ENCODE results near the gene ITGA4. TPM values are rescaled to one million over a fixed set of nuclear protein-coding genes. Genes with fewer than 3 reads are reported as not detected.

ITGA4 gene
- total and polyA plus RNA-seq, 2 donors (not counting 1 experiment from before 2014, with no cell fraction given), result 69.2 to 169 TPM

- H3K27ac ChIP-seq (ENCODE audit: low read length in 2 of 2), result peak overlapping the region; percentile 93 to 98
- POLR2A ChIA-PET, result no interaction called here
Measured at GRCh38 chr2:181421464-181421863, 35.7 kb upstream of the ITGA4 start.

More at GRCh38 chr2:181421464-181421863, 35.7 kb upstream of the ITGA4 start:
- H3K4me1 ChIP-seq (ENCODE audit: control insufficient read depth in 2 of 2, insufficient read depth in 2 of 2, low read length in 2 of 2), result peaks cover 41 to 42% of the 10 kb centered on the region in 2 donors
- no peaks in the 10 kb centered on the region for H3K36me3 ChIP-seq (replicated peaks in 1 of 2; ENCODE audit: control extremely low read depth in 1 of 2, control insufficient read depth in 1 of 2, extremely low read depth in 1 of 2, insufficient read depth in 2 of 2, low read length in 1 of 2)
- no peak overlapping the region for H3K4me3 ChIP-seq (ENCODE audit: control extremely low read depth in 1 of 5, extremely low read depth in 1 of 5, insufficient read depth in 1 of 5, low read depth in 2 of 5, low read length in 4 of 5)
- TF ChIP-seq EZH2 (IDR thresholded peaks at IDR 0.05; ENCODE audit: borderline replicate concordance, insufficient read depth, low read depth, low read length, poor library complexity, severe bottlenecking) (no peak), CTCF (IDR thresholded peaks at IDR 0.05) (no peak)
- Mint-ChIP-seq H3K9me3 (ENCODE audit: insufficient read depth) (no peaks in the 10 kb centered on the region), H3K27ac (peak overlapping the region; percentile 89), H3K4me1 (peaks cover 49% of the 10 kb centered on the region), H3K27me3 (no peaks in the 10 kb centered on the region), H3K4me3 (no peak overlapping the region)
- CTCF ChIA-PET, result interaction anchor here (0.8 to 1.9 kb wide), 7 partner anchors 8 to 125 kb away, joined by 3 to 7 read pairs (median 5); partner anchors contain the start of gene ITGA4
- ATAC-seq (ENCODE audit: low read depth) (no peak), DNase-seq (no peak)
- no CpG with 5 or more reads among the region's 2 CpGs for WGBS (ENCODE audit: insufficient coverage)
- intact Hi-C loops (cut with micrococcal nuclease), result loop anchor here (2.0 kb wide), 1 partner anchor 35 kb away; the partner anchor contains the start of gene ITGA4
- H3K9ac ChIP-seq (ENCODE audit: low read length), result peak overlapping the region; percentile 57
- no peaks in the 10 kb centered on the region for H3K27me3 ChIP-seq (replicated peaks in 1 of 4; ENCODE audit: control extremely low read depth in 1 of 4, control insufficient read depth in 3 of 4, insufficient read depth in 4 of 4, low read length in 3 of 4)
- H3K4me2 ChIP-seq (replicated peaks; ENCODE audit: low read depth, low read length, poor library complexity, severe bottlenecking), result peak overlapping the region; percentile 57
- no peaks in the 10 kb centered on the region for H3K79me2 ChIP-seq (ENCODE audit: control insufficient read depth, insufficient read depth, low read length)
- peak overlapping the region; percentile 67 for H2AFZ ChIP-seq (ENCODE audit: insufficient read depth, low read depth, low read length, poor library complexity, severe bottlenecking)
- no peaks in the 10 kb centered on the region for H3K9me3 ChIP-seq (ENCODE audit: control extremely low read depth in 1 of 3, control insufficient read depth in 2 of 3, insufficient read depth in 1 of 3, low read length in 2 of 3)
- no peaks in the 10 kb centered on the region for H4K20me1 ChIP-seq (ENCODE audit: control insufficient read depth, insufficient read depth, low read length, poor library complexity, severe bottlenecking)

Measured in B cell (primary cell).